T-cell (primary cell): ENCODE data around the gene SH3RF3. TPM values are rescaled to one million over a fixed set of nuclear protein-coding genes. Genes with fewer than 3 reads are reported as not detected.

Experiments
- ATAC-seq, 4 experiments: fragments of 200-7000 bp in 3 of 4; fragments of 150-1000 bp in 1 of 4; cut with Tn5 transposase; replicated peaks in 1 of 4; 1 replicate in 3 of 4; 2 replicates in 1 of 4; pipeline ENCODE4 v1.10.0; 2021; ENCODE audit warnings: moderate library complexity in 3 of 4, mild to moderate bottlenecking in 2 of 4, moderate number of reproducible peaks in 1 of 4
- CTCF ChIA-PET, 2 donors: fragments of 300-600 bp; sonication (Branson Sonifier 250); formaldehyde crosslinking; loops; one replicate each; lab custom pipeline; 2022; ENCODE audit warnings: antibody characterized with exemption in 2 of 2; lab: Charles Lee
- POLR2A ChIA-PET, 2 donors: fragments of 300-600 bp; sonication (Branson Sonifier 250); formaldehyde crosslinking; loops; one replicate each; lab custom pipeline; 2022; ENCODE audit warnings: antibody characterized with exemption in 2 of 2; lab: Charles Lee
- DNase-seq, 35 experiments: peaks; one replicate each; pipeline versions ENCODE4 v3.0.0 to v3.0.0-alpha.2; 2013 to 2023
- H3K27ac ChIP-seq: one replicate; pipeline ENCODE4 v1.5.1; 2013; ENCODE audit warnings: low read length
- H3K27me3 ChIP-seq, 2 experiments: replicated peaks in 1 of 2; 1 replicate in 1 of 2; 2 replicates in 1 of 2; pipeline versions ENCODE4 v1.6.1 to v1.7.0; 2013; ENCODE audit warnings: low read length in 1 of 2, mixed read lengths in 1 of 2; ENCODE audit not compliant: control insufficient read depth in 2 of 2, insufficient read depth in 2 of 2; ENCODE audit errors: extremely low read depth in 1 of 2
- H3K36me3 ChIP-seq, 2 donors: 1 replicate in 1 of 2; 2 replicates in 1 of 2; pipeline versions ENCODE4 v1.6.1 to v1.7.0; 2013; ENCODE audit warnings: low read length in 1 of 2; ENCODE audit not compliant: control insufficient read depth in 2 of 2, insufficient read depth in 1 of 2; ENCODE audit errors: extremely low read depth in 1 of 2
- H3K4me1 ChIP-seq, 2 experiments: 1 replicate in 1 of 2; 2 replicates in 1 of 2; pipeline versions ENCODE4 v1.6.1 to v1.7.0; 2013; ENCODE audit warnings: low read length in 2 of 2, mixed read lengths in 1 of 2; ENCODE audit not compliant: insufficient read depth in 2 of 2, control insufficient read depth in 1 of 2; ENCODE audit errors: extremely low read depth in 1 of 2
- H3K4me3 ChIP-seq, 2 donors: 1 replicate in 1 of 2; 2 replicates in 1 of 2; pipeline versions ENCODE4 v1.5.1 to v1.7.0; 2013; ENCODE audit warnings: mild to moderate bottlenecking in 2 of 2, low read length in 1 of 2, moderate library complexity in 1 of 2; ENCODE audit not compliant: control insufficient read depth in 1 of 2; ENCODE audit errors: extremely low read depth in 1 of 2
- H3K9me3 ChIP-seq: 2 replicates; pipeline ENCODE4 v1.7.0; 2013
- H3K27ac Mint-ChIP-seq, 2 donors: one replicate each; pipeline ENCODE4 v1.8.0; 2020 to 2021; ENCODE audit warnings: mild to moderate bottlenecking in 2 of 2, mixed read lengths in 2 of 2
- H3K27me3 Mint-ChIP-seq, 2 donors: one replicate each; pipeline ENCODE4 v1.8.0; 2021 to 2022; ENCODE audit warnings: mixed read lengths in 2 of 2
- H3K36me3 Mint-ChIP-seq: one replicate; pipeline ENCODE4 v1.8.0; 2021; ENCODE audit warnings: mixed read lengths
- H3K4me1 Mint-ChIP-seq, 3 donors: one replicate each; pipeline ENCODE4 v1.8.0; 2020 to 2022; ENCODE audit warnings: mixed read lengths in 3 of 3, mild to moderate bottlenecking in 1 of 3
- H3K4me3 Mint-ChIP-seq, 3 donors: one replicate each; pipeline ENCODE4 v1.8.0; 2020 to 2022; ENCODE audit warnings: mild to moderate bottlenecking in 3 of 3, mixed read lengths in 3 of 3, moderate library complexity in 3 of 3
- H3K9me3 Mint-ChIP-seq, 3 donors: one replicate each; pipeline ENCODE4 v1.8.0; 2020 to 2022; ENCODE audit warnings: mixed read lengths in 3 of 3
- WGBS: methylation state at CpG from one replicate; pipeline ENCODE4 v1.1.5; 2013; ENCODE audit warnings: missing lambda C conversion rate; ENCODE audit not compliant: insufficient coverage; 5-methylcytosine and 5-hydroxymethylcytosine counted together
- total RNA-seq, 35 experiments: library from RNA in 6 of 35; stranded (reverse) in 6 of 35; fragments of 120-200 nt in 1 of 35; gene quantifications; one replicate each; pipeline versions ENCODE4 v1.2.1 to v1.2.4 and lab custom pipeline; 2013 to 2026

SH3RF3 gene
- total RNA-seq, 5 donors from 2014 or later (not counting 1 experiment from before 2014, with no cell fraction given): 1.8 to 4.6 (median 3.6) TPM

GRCh38 chr2:109481196-109481555 lies 352.2 kb downstream of the SH3RF3 start:
- Mint-ChIP-seq H3K27ac (no peak overlapping the region), H3K9me3 (no peaks in the 10 kb centered on the region), H3K4me3 (no peak overlapping the region), H3K4me1 (no peaks in the 10 kb centered on the region), H3K27me3 (peaks cover 0 to 4% of the 10 kb centered on the region in 2 donors), H3K36me3 (no peaks in the 10 kb centered on the region)
- H3K27ac ChIP-seq: no peak overlapping the region
- peak in 1 of 35 experiments; percentile 7 for DNase-seq
- no peak for ATAC-seq
- peaks cover 0 to 4% of the 10 kb centered on the region in 2 donors for H3K36me3 ChIP-seq
- 58% methylated on average over 9 of the region's 9 CpGs for WGBS
- H3K4me3 ChIP-seq: no peak overlapping the region
- H3K4me1 ChIP-seq: no peaks in the 10 kb centered on the region
- no peaks in the 10 kb centered on the region for H3K9me3 ChIP-seq
- ChIA-PET POLR2A (no interaction called here), CTCF (no interaction called here)
- H3K27me3 ChIP-seq: peaks cover 0 to 6% of the 10 kb centered on the region in 2 experiments

- Histone ChIP-seq H3K36me3 (peaks cover 0 to 4% of the 10 kb centered on the region in 2 donors), H3K27me3 (peaks cover 0 to 6% of the 10 kb centered on the region in 2 experiments), H3K4me1 (no peaks in the 10 kb centered on the region), H3K4me3 (no peak overlapping the region), H3K9me3 (no peaks in the 10 kb centered on the region), H3K27ac (no peak overlapping the region)
- Mint-ChIP-seq H3K36me3 (no peaks in the 10 kb centered on the region), H3K4me1 (no peaks in the 10 kb centered on the region), H3K4me3 (no peak overlapping the region), H3K9me3 (no peaks in the 10 kb centered on the region), H3K27ac (no peak overlapping the region), H3K27me3 (peaks cover 0 to 4% of the 10 kb centered on the region in 2 donors)
- ChIA-PET POLR2A (interaction anchor here in 1 of 2 donors (0.5 kb wide), 1 partner anchor 250 kb away, joined by 3 read pairs; no protein-coding TSS in a partner anchor), CTCF (no interaction called here)
- DNase-seq (no peak), ATAC-seq (no peak)
- 86% methylated on average over 6 of the region's 9 CpGs for WGBS
These were observed 352.6 kb downstream of the SH3RF3 start for GRCh38 chr2:109481599-109481998.

- WGBS: 77% methylated on average over 14 of the region's 15 CpGs
- Histone ChIP-seq H3K9me3 (no peaks in the 10 kb centered on the region), H3K36me3 (peaks cover 0 to 4% of the 10 kb centered on the region in 2 donors), H3K27me3 (peaks cover 0 to 6% of the 10 kb centered on the region in 2 experiments), H3K27ac (no peak overlapping the region), H3K4me3 (no peak overlapping the region), H3K4me1 (no peaks in the 10 kb centered on the region)
- ChIA-PET POLR2A (no interaction called here), CTCF (no interaction called here)
- ATAC-seq (no peak), DNase-seq (no peak)
- H3K4me1 Mint-ChIP-seq: no peaks in the 10 kb centered on the region
- H3K9me3 Mint-ChIP-seq: no peaks in the 10 kb centered on the region
- peaks cover 0 to 6% of the 10 kb centered on the region in 2 donors for H3K27me3 Mint-ChIP-seq
- H3K4me3 Mint-ChIP-seq: no peak overlapping the region
- no peak overlapping the region for H3K27ac Mint-ChIP-seq
- no peaks in the 10 kb centered on the region for H3K36me3 Mint-ChIP-seq
These were observed 353.4 kb downstream of the SH3RF3 start for GRCh38 chr2:109482361-109482861.

DNA sequence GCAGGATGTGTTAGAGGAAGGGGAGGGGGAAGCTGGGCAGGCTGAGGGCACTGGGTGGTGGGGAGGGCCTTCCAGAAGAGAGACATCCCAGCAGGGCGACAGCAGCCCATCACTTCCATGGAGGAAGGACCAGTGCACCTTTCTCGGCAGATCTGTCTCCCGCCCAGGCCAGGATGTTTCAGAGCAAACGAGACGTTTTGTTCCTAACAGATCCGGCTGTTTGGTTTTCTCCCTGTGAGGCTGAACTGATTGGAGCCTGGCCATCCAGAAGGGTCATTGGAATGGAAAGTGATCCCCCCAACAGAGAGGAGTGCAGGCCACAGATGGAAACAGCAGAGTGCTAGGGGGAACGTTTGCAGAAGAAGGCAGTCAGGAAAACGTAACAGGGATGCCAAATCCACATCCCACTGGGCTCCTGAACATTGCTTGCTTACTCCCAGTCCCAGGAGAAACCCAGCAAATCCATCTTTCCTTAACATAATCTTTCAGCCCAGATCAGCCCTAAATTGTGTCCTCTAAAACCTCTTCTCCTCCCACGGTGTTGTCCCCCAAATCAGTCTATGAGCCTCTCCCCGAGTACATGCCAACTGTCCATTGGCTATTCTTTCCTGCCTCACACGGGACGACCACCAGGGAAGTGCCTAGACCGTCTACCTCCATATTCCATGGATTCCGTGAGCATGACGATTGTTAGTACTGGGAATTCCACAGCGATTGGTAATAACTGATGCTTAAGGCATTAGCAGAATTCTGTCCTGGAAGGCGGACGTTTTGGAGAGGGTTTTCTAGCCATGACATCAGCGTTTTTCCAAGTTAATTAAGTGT lies 357.9 kb downstream of the SH3RF3 start:
- Mint-ChIP-seq H3K4me3 (no peak overlapping the region), H3K27me3 (peaks cover 0 to 2% of the 10 kb centered on the region in 2 donors), H3K9me3 (no peaks in the 10 kb centered on the region), H3K36me3 (no peaks in the 10 kb centered on the region), H3K27ac (no peak overlapping the region), H3K4me1 (no peaks in the 10 kb centered on the region)
- no peaks in the 10 kb centered on the region for H3K9me3 ChIP-seq
- no peak overlapping the region for H3K27ac ChIP-seq
- POLR2A ChIA-PET: no interaction called here
- CTCF ChIA-PET: no interaction called here
- H3K36me3 ChIP-seq: peaks cover 0 to 8% of the 10 kb centered on the region in 2 donors
- peaks cover 0 to 5% of the 10 kb centered on the region in 2 experiments for H3K27me3 ChIP-seq
- no peak for DNase-seq
- no peaks in the 10 kb centered on the region for H3K4me1 ChIP-seq
- no peak for ATAC-seq
- WGBS: 78% methylated on average over 13 of the region's 19 CpGs
- H3K4me3 ChIP-seq: no peak overlapping the region

DNA sequence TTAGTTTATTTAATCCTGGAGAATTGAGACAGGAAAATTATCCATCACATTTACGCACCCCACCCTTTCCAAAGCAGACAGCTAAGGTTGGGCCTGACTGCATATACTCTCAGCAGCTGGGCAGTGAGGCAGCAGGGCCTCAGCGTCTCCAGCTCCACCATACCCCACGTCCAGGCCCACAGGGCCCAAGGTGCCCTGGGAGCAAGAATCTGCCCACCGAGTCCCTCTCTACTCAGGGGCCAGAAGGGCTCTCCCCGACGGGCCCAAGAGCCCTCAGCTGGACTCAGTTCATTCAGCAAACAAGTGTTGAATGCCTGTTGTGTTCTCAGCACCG lies 358.5 kb downstream of the SH3RF3 start:
- Histone ChIP-seq H3K27ac (no peak overlapping the region), H3K9me3 (no peaks in the 10 kb centered on the region), H3K27me3 (peaks cover 0 to 5% of the 10 kb centered on the region in 2 experiments), H3K36me3 (peaks cover 0 to 12% of the 10 kb centered on the region in 2 donors), H3K4me1 (no peaks in the 10 kb centered on the region), H3K4me3 (no peak overlapping the region)
- H3K27ac Mint-ChIP-seq: no peak overlapping the region
- ATAC-seq (no peak), DNase-seq (no peak)
- H3K4me1 Mint-ChIP-seq: no peaks in the 10 kb centered on the region
- no peaks in the 10 kb centered on the region for H3K9me3 Mint-ChIP-seq
- H3K27me3 Mint-ChIP-seq: peaks cover 0 to 2% of the 10 kb centered on the region in 2 donors
- CTCF ChIA-PET: no interaction called here
- no peaks in the 10 kb centered on the region for H3K36me3 Mint-ChIP-seq
- H3K4me3 Mint-ChIP-seq: no peak overlapping the region
- WGBS: 80% methylated on average over 3 of the region's 7 CpGs
- POLR2A ChIA-PET: no interaction called here

GRCh38 chr2:109487871-109488655 lies 359.1 kb downstream of the SH3RF3 start:
- H3K36me3 Mint-ChIP-seq: no peaks in the 10 kb centered on the region
- WGBS: 92% methylated on average over 14 of the region's 14 CpGs
- no peak overlapping the region for H3K4me3 Mint-ChIP-seq
- Histone ChIP-seq H3K27ac (no peak overlapping the region), H3K4me1 (no peaks in the 10 kb centered on the region), H3K4me3 (no peak overlapping the region), H3K36me3 (peaks cover 0 to 13% of the 10 kb centered on the region in 2 donors), H3K9me3 (no peaks in the 10 kb centered on the region), H3K27me3 (peaks cover 0 to 5% of the 10 kb centered on the region in 2 experiments)
- peaks cover 0 to 2% of the 10 kb centered on the region in 2 donors for H3K27me3 Mint-ChIP-seq
- no peaks in the 10 kb centered on the region for H3K4me1 Mint-ChIP-seq
- ChIA-PET POLR2A (no interaction called here), CTCF (no interaction called here)
- no peaks in the 10 kb centered on the region for H3K9me3 Mint-ChIP-seq
- ATAC-seq (no peak), DNase-seq (no peak)
- no peak overlapping the region for H3K27ac Mint-ChIP-seq
